Measurements from ENCODE around the gene STRIP1.

DNA sequence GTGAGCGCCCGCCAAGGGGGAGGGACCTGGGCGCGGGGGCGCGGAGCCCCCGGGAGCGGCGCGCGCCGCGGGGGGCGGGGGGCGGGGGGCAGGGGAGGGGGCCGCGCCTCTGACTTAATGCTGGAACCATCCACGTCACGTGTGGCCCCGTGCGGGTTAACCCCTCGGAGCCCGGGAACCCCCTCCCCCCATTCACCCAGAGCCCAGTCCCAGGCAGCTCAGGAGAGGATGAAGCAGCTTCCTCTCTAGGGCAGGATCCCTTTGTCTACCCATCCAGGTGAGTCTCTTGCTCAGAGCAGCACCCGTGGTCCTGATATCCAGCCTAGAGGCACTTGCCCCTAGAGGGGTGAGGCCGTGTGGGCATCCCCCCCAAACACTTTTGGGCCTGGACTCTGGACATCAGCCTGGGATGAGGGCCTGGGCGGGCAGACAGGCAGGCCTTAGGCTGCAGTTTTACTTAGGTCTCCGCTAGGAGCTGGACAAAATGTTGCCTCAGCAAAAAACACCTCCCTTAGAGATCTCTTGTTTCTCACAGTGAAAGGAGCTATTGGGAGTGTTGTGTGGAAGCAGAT lies 36.3 kb downstream of the STRIP1 start, which contains the start of gene ALX3:
- TF ChIP-seq POLR2AphosphoS5 (IDR thresholded peaks at IDR 0.05; ENCODE audit: low read depth, low read length) (no peak), POLR2A (IDR thresholded peaks at IDR 0.05; ENCODE audit: low read depth, low read length) (no peak)
